Natural killer cell treated with Interleukin-12 subunit alpha and Interleukin-12 subunit beta and Interleukin-15 and Interleukin-18, amount 100 ng/mL, for 72 hours (primary cell): Measurements from ENCODE around the gene NPR2. TPM values are rescaled to one million over a fixed set of nuclear protein-coding genes. Genes with fewer than 3 reads are reported as not detected.

ENCODE experiments used
- ATAC-seq, 2 donors: fragments of 150-1000 bp; cut with Tn5 transposase in 1 of 2; sonication (Bioruptor Pico), chemical (Tn5 transposase) in 1 of 2; 2 replicates each; pipeline ENCODE4 v1.10.0; 2021
- DNase-seq: peaks from one replicate; pipeline ENCODE4 v3.0.0; 2022; ENCODE audit warnings: low spot score
- H3K27ac Mint-ChIP-seq, 2 donors: 1 replicate in 1 of 2; 2 replicates in 1 of 2; pipeline ENCODE4 v1.8.0; 2022; ENCODE audit warnings: mixed read lengths in 2 of 2, mild to moderate bottlenecking in 1 of 2, moderate library complexity in 1 of 2
- H3K27me3 Mint-ChIP-seq, 2 donors: 1 replicate in 1 of 2; 2 replicates in 1 of 2; pipeline ENCODE4 v1.8.0; 2022; ENCODE audit warnings: mixed read lengths in 2 of 2
- H3K36me3 Mint-ChIP-seq: one replicate; pipeline ENCODE4 v1.8.0; 2022; ENCODE audit warnings: mixed read lengths
- H3K4me1 Mint-ChIP-seq, 2 donors: 1 replicate in 1 of 2; 2 replicates in 1 of 2; pipeline ENCODE4 v1.8.0; 2022; ENCODE audit warnings: low read depth in 2 of 2, mixed read lengths in 2 of 2, mild to moderate bottlenecking in 1 of 2
- H3K4me3 Mint-ChIP-seq: one replicate; pipeline ENCODE4 v1.8.0; 2022; ENCODE audit warnings: mixed read lengths
- H3K9me3 Mint-ChIP-seq: 2 replicates; pipeline ENCODE4 v1.8.0; 2022; ENCODE audit warnings: mixed read lengths
- total RNA-seq, 2 donors: library from RNA; stranded (reverse); gene quantifications; one replicate each; pipeline ENCODE4 v1.2.3, GENCODE V29; 2022

Gene NPR2
- total RNA-seq, 2 donors from 2014 or later: 5.0 to 11.3 TPM

- Mint-ChIP-seq H3K36me3 (no peaks in the 10 kb centered on the region), H3K4me3 (no peak overlapping the region), H3K27me3 (no peaks in the 10 kb centered on the region), H3K4me1 (no peaks in the 10 kb centered on the region), H3K27ac (no peak overlapping the region), H3K9me3 (no peaks in the 10 kb centered on the region)
- ATAC-seq: no peak
- no peak for DNase-seq
Measured at GRCh38 chr9:35774907-35775635, 16.3 kb upstream of the NPR2 start.

GRCh38 chr9:35776018-35776417 lies 15.4 kb upstream of the NPR2 start:
- no peaks in the 10 kb centered on the region for H3K36me3 Mint-ChIP-seq
- H3K27ac Mint-ChIP-seq: no peak overlapping the region
- H3K4me3 Mint-ChIP-seq: no peak overlapping the region
- DNase-seq: no peak
- ATAC-seq: no peak
- H3K4me1 Mint-ChIP-seq: no peaks in the 10 kb centered on the region
- H3K9me3 Mint-ChIP-seq: no peaks in the 10 kb centered on the region
- H3K27me3 Mint-ChIP-seq: no peaks in the 10 kb centered on the region

GRCh38 chr9:35778496-35778895 lies 12.9 kb upstream of the NPR2 start:
- Mint-ChIP-seq H3K27me3 (no peaks in the 10 kb centered on the region), H3K27ac (no peak overlapping the region), H3K4me3 (no peak overlapping the region), H3K36me3 (peaks cover 2% of the 10 kb centered on the region), H3K4me1 (no peaks in the 10 kb centered on the region), H3K9me3 (no peaks in the 10 kb centered on the region)
- DNase-seq (no peak), ATAC-seq (no peak)

- no peak overlapping the region for H3K27ac Mint-ChIP-seq
Measured at GRCh38 chr9:35781066-35781465, 10.3 kb upstream of the NPR2 start.

GRCh38 chr9:35783418-35783817 lies 8.0 kb upstream of the NPR2 start:
- ATAC-seq (no peak), DNase-seq (no peak)
- H3K4me3 Mint-ChIP-seq: no peak overlapping the region
- no peaks in the 10 kb centered on the region for H3K4me1 Mint-ChIP-seq
- peaks cover 17% of the 10 kb centered on the region for H3K36me3 Mint-ChIP-seq
- no peaks in the 10 kb centered on the region for H3K9me3 Mint-ChIP-seq
- no peak overlapping the region for H3K27ac Mint-ChIP-seq
- H3K27me3 Mint-ChIP-seq: no peaks in the 10 kb centered on the region

More at GRCh38 chr9:35781066-35781465, 10.3 kb upstream of the NPR2 start:
- Mint-ChIP-seq H3K36me3 (peaks cover 16% of the 10 kb centered on the region), H3K27me3 (no peaks in the 10 kb centered on the region), H3K9me3 (no peaks in the 10 kb centered on the region), H3K4me1 (no peaks in the 10 kb centered on the region), H3K4me3 (no peak overlapping the region)
- ATAC-seq (no peak), DNase-seq (no peak)

GRCh38 chr9:35789541-35789940 lies 1.9 kb upstream of the NPR2 start:
- Mint-ChIP-seq H3K36me3 (peaks cover 6% of the 10 kb centered on the region), H3K4me3 (no peak overlapping the region), H3K4me1 (peaks cover 5 to 10% of the 10 kb centered on the region in 2 donors), H3K27me3 (no peaks in the 10 kb centered on the region), H3K27ac (no peak overlapping the region), H3K9me3 (no peaks in the 10 kb centered on the region)
- DNase-seq (no peak), ATAC-seq (no peak)

- H3K27me3 Mint-ChIP-seq: no peaks in the 10 kb centered on the region
- no peak for ATAC-seq
- peaks cover 6% of the 10 kb centered on the region for H3K36me3 Mint-ChIP-seq
- H3K4me1 Mint-ChIP-seq: peaks cover 6 to 10% of the 10 kb centered on the region in 2 donors
- H3K4me3 Mint-ChIP-seq: no peak overlapping the region
- DNase-seq: no peak
- no peaks in the 10 kb centered on the region for H3K9me3 Mint-ChIP-seq
- no peak overlapping the region for H3K27ac Mint-ChIP-seq
Measured at GRCh38 chr9:35790025-35790384, 1.4 kb upstream of the NPR2 start.

GRCh38 chr9:35790385-35791296 lies 750 bp upstream of the NPR2 start:
- Mint-ChIP-seq H3K9me3 (no peaks in the 10 kb centered on the region), H3K27ac (no peak overlapping the region), H3K36me3 (peaks cover 5% of the 10 kb centered on the region), H3K4me1 (peaks cover 6 to 13% of the 10 kb centered on the region in 2 donors), H3K27me3 (no peaks in the 10 kb centered on the region), H3K4me3 (no peak overlapping the region)
- DNase-seq (peak; percentile 67), ATAC-seq (peak; percentile 78 to 89)

GRCh38 chr9:35792024-35792813 lies 828 bp downstream of the NPR2 start:
- H3K4me3 Mint-ChIP-seq: no peak overlapping the region
- H3K9me3 Mint-ChIP-seq: no peaks in the 10 kb centered on the region
- no peaks in the 10 kb centered on the region for H3K27me3 Mint-ChIP-seq
- H3K27ac Mint-ChIP-seq: no peak overlapping the region
- ATAC-seq (no peak), DNase-seq (no peak)
- peaks cover 11 to 17% of the 10 kb centered on the region in 2 donors for H3K4me1 Mint-ChIP-seq
- no peaks in the 10 kb centered on the region for H3K36me3 Mint-ChIP-seq

GRCh38 chr9:35792826-35793225 lies 1.4 kb downstream of the NPR2 start:
- no peaks in the 10 kb centered on the region for H3K27me3 Mint-ChIP-seq
- no peaks in the 10 kb centered on the region for H3K36me3 Mint-ChIP-seq
- ATAC-seq (no peak), DNase-seq (no peak)
- H3K9me3 Mint-ChIP-seq: no peaks in the 10 kb centered on the region
- H3K4me3 Mint-ChIP-seq: no peak overlapping the region
- H3K27ac Mint-ChIP-seq: no peak overlapping the region
- peaks cover 14 to 17% of the 10 kb centered on the region in 2 donors for H3K4me1 Mint-ChIP-seq

GRCh38 chr9:35793461-35793860 lies 2.1 kb downstream of the NPR2 start:
- Mint-ChIP-seq H3K27me3 (no peaks in the 10 kb centered on the region), H3K36me3 (no peaks in the 10 kb centered on the region), H3K9me3 (no peaks in the 10 kb centered on the region), H3K4me3 (no peak overlapping the region), H3K4me1 (peaks cover 17 to 19% of the 10 kb centered on the region in 2 donors), H3K27ac (no peak overlapping the region)
- DNase-seq (no peak), ATAC-seq (no peak)

GRCh38 chr9:35795695-35796094 lies 4.3 kb downstream of the NPR2 start:
- no peaks in the 10 kb centered on the region for H3K27me3 Mint-ChIP-seq
- no peak overlapping the region for H3K4me3 Mint-ChIP-seq
- no peak overlapping the region for H3K27ac Mint-ChIP-seq
- no peaks in the 10 kb centered on the region for H3K36me3 Mint-ChIP-seq
- no peaks in the 10 kb centered on the region for H3K9me3 Mint-ChIP-seq
- no peak for DNase-seq
- H3K4me1 Mint-ChIP-seq: peaks cover 16 to 19% of the 10 kb centered on the region in 2 donors
- ATAC-seq: no peak

GRCh38 chr9:35797311-35798109 lies 6.1 kb downstream of the NPR2 start:
- H3K27me3 Mint-ChIP-seq: no peaks in the 10 kb centered on the region
- no peaks in the 10 kb centered on the region for H3K9me3 Mint-ChIP-seq
- H3K27ac Mint-ChIP-seq: peak overlapping the region in 1 of 2 donors; percentile 12
- DNase-seq (no peak), ATAC-seq (no peak)
- H3K36me3 Mint-ChIP-seq: no peaks in the 10 kb centered on the region
- peaks cover 16 to 19% of the 10 kb centered on the region in 2 donors for H3K4me1 Mint-ChIP-seq
- H3K4me3 Mint-ChIP-seq: no peak overlapping the region
